Measurements from ENCODE around the gene SEMA3B.

- TF ChIP-seq CTCF (conservative IDR thresholded peaks at IDR 0.05; ENCODE audit: low read depth, low read length) = no peak
- TF ChIP-seq EZH2 (IDR thresholded peaks at IDR 0.05; ENCODE audit: borderline replicate concordance, low read depth, low read length, poor library complexity, severe bottlenecking) = no peak
Measured at GRCh38 chr3:50254577-50255250, 14.2 kb upstream of the SEMA3B start.
